ENCODE results near the gene SPC24.

- TF ChIP-seq, protein P1, sequence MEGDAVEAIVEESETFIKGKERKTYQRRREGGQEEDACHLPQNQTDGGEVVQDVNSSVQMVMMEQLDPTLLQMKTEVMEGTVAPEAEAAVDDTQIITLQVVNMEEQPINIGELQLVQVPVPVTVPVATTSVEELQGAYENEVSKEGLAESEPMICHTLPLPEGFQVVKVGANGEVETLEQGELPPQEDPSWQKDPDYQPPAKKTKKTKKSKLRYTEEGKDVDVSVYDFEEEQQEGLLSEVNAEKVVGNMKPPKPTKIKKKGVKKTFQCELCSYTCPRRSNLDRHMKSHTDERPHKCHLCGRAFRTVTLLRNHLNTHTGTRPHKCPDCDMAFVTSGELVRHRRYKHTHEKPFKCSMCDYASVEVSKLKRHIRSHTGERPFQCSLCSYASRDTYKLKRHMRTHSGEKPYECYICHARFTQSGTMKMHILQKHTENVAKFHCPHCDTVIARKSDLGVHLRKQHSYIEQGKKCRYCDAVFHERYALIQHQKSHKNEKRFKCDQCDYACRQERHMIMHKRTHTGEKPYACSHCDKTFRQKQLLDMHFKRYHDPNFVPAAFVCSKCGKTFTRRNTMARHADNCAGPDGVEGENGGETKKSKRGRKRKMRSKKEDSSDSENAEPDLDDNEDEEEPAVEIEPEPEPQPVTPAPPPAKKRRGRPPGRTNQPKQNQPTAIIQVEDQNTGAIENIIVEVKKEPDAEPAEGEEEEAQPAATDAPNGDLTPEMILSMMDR (IDR thresholded peaks at IDR 0.05), result no peak
- no peak for TF ChIP-seq POLR2A (IDR thresholded peaks at IDR 0.05)
Measured at GRCh38 chr19:11108746-11109145, 46.8 kb downstream of the SPC24 start.
